WTC11 (cell line): ENCODE results near the gene PLPP1. TPM values are rescaled to one million over a fixed set of nuclear protein-coding genes. Genes with fewer than 3 reads are reported as not detected.
A peak's percentile ranks its signal among the peaks of the same experiment; 100 is the strongest.

ENCODE experiments used
- ATAC-seq: fragments of 200-7000 bp; cut with Tn5 transposase; 2 replicates; pipeline ENCODE4 v1.10.0; 2021; ENCODE audit warnings: mild to moderate bottlenecking, moderate library complexity
- CTCF ChIA-PET: fragments of 300-600 bp; sonication (Branson Sonifier 250); formaldehyde crosslinking; loops from one replicate; lab custom pipeline; 2021; ENCODE audit warnings: antibody characterized with exemption; lab: Charles Lee
- POLR2A ChIA-PET: fragments of 350-600 bp; sonication (Branson Sonifier 250); formaldehyde crosslinking; loops from one replicate; lab custom pipeline; 2021; ENCODE audit warnings: antibody characterized with exemption; lab: Charles Lee
- DNase-seq: peaks from one replicate; pipeline ENCODE4 v3.0.0; 2021; ENCODE audit warnings: low spot score
- H3K27ac Mint-ChIP-seq: 2 replicates; pipeline ENCODE4 v1.8.0; 2021; ENCODE audit warnings: mixed read lengths
- H3K27me3 Mint-ChIP-seq: 2 replicates; pipeline ENCODE4 v1.8.0; 2021; ENCODE audit warnings: low read depth, mild to moderate bottlenecking, moderate library complexity, mixed read lengths
- H3K36me3 Mint-ChIP-seq: 2 replicates; pipeline ENCODE4 v1.8.0; 2021; ENCODE audit warnings: mixed read lengths
- H3K4me1 Mint-ChIP-seq: 2 replicates; pipeline ENCODE4 v1.8.0; 2022; ENCODE audit warnings: mixed read lengths
- H3K4me3 Mint-ChIP-seq: 2 replicates; pipeline ENCODE4 v1.8.0; 2021; ENCODE audit warnings: mild to moderate bottlenecking, moderate library complexity, mixed read lengths
- H3K9me3 Mint-ChIP-seq: 2 replicates; pipeline ENCODE4 v1.8.0; 2021; ENCODE audit warnings: mixed read lengths
- GRHL2 ChIP-seq: fragments of 250-450 bp; sonication (Bioruptor Pico); IDR thresholded peaks from 2 replicates; pipeline ENCODE4 v1.8.0; 2022; ENCODE audit warnings: mild to moderate bottlenecking, moderate library complexity; ENCODE audit not compliant: insufficient replicate concordance, severe bottlenecking
- IRF2 ChIP-seq: sonication (generic); formaldehyde crosslinking; IDR thresholded peaks from 2 replicates; pipeline ENCODE4 v1.8.0; 2022; ENCODE audit warnings: low read depth, missing genetic modification reagents, borderline replicate concordance
- JAZF1 ChIP-seq: fragments of 250-450 bp; sonication (Bioruptor Pico); IDR thresholded peaks from 2 replicates; pipeline ENCODE4 v1.9.0; 2021; ENCODE audit warnings: moderate library complexity, mild to moderate bottlenecking, inconsistent platforms
- NFYB ChIP-seq: sonication (generic); formaldehyde crosslinking; conservative IDR thresholded peaks from 2 replicates; pipeline ENCODE4 v1.8.0; 2022; ENCODE audit warnings: low read depth, missing genetic modification reagents
- TP53 ChIP-seq: sonication (generic); formaldehyde crosslinking; IDR thresholded peaks from 2 replicates; pipeline ENCODE4 v1.8.1; 2023; ENCODE audit warnings: mild to moderate bottlenecking, missing genetic modification reagents
- ZBTB21 ChIP-seq: sonication (generic); formaldehyde crosslinking; IDR thresholded peaks from 2 replicates; pipeline ENCODE4 v1.8.1; 2023; ENCODE audit warnings: mild to moderate bottlenecking, missing genetic modification reagents, borderline replicate concordance
- ZNF317 ChIP-seq: sonication (generic); formaldehyde crosslinking; IDR thresholded peaks from 2 replicates; pipeline ENCODE4 v1.8.1; 2023; ENCODE audit warnings: low read depth, mild to moderate bottlenecking, moderate library complexity, missing genetic modification reagents, borderline replicate concordance
- ZNF416 ChIP-seq: fragments of 250-450 bp; sonication (Bioruptor Pico); IDR thresholded peaks from 2 replicates; pipeline ENCODE4 v1.9.0; 2021; ENCODE audit warnings: mild to moderate bottlenecking, inconsistent platforms
- total RNA-seq: library from RNA; stranded (reverse); gene quantifications from 3 replicates; pipeline ENCODE4 v1.2.3, GENCODE V29; 2021
- TF ChIP-seq, protein P1 (sequence below): fragments of 250-450 bp; sonication (Bioruptor Pico); IDR thresholded peaks from 2 replicates; pipeline ENCODE4 v1.9.0; 2021; ENCODE audit warnings: moderate library complexity, mild to moderate bottlenecking, inconsistent platforms, borderline replicate concordance
- TF ChIP-seq, protein P2 (sequence below): fragments of 200-600 bp; IDR thresholded peaks from 2 replicates; pipeline ENCODE4 v1.8.0; 2022; ENCODE audit warnings: antibody characterized with exemption
- TF ChIP-seq, protein P3 (sequence below): sonication (generic); formaldehyde crosslinking; IDR thresholded peaks from 2 replicates; pipeline ENCODE4 v1.8.1; 2022; ENCODE audit warnings: low read depth, missing genetic modification reagents, borderline replicate concordance
- TF ChIP-seq, protein P4 (sequence below): sonication (generic); formaldehyde crosslinking; IDR thresholded peaks from 2 replicates; pipeline ENCODE4 v1.8.0; 2022; ENCODE audit warnings: mild to moderate bottlenecking, missing genetic modification reagents
- TF ChIP-seq, protein P5 (sequence below): fragments of 250-450 bp; sonication (Bioruptor Pico); conservative IDR thresholded peaks from 2 replicates; pipeline ENCODE4 v1.9.0; 2021; ENCODE audit warnings: mild to moderate bottlenecking
- TF ChIP-seq, protein P6 (sequence below): sonication (generic); formaldehyde crosslinking; IDR thresholded peaks from 2 replicates; pipeline ENCODE4 v1.8.1; 2023; ENCODE audit warnings: mild to moderate bottlenecking, missing genetic modification reagents, moderate library complexity
- TF ChIP-seq, protein P7 (sequence below): fragments of 250-450 bp; sonication (Bioruptor Pico); IDR thresholded peaks from 2 replicates; pipeline ENCODE4 v1.8.0; 2021; ENCODE audit warnings: mild to moderate bottlenecking

The PLPP1 gene
- total RNA-seq, 1 experiment from 2014 or later: 43.2 TPM

DNA sequence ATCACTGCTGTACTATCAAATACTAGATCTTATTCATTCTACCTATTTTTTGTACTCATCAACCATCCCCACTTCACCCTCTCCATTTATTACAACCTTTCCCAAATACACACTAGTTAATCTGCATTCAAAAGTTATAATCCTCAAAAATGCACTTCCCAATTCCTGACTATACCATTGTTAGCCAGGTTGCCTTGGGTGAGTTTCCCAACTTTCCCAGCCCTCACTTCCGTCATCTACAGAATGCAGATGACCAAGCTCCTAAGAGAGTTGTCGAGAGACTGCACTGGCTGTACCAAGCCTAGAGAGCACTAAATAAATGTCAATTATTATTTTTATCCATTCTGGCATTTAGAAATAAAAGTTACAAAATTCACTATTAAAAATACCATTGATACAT lies 11.5 kb downstream of the PLPP1 start:
- Mint-ChIP-seq H3K36me3 (0 out of 2 replicates have a peak, but pooled peaks cover 3% of the 10 kb centered on the region), H3K4me3 (no peak overlapping the region), H3K27ac (peak overlapping the region; percentile 4; the same call in 1 of the 2 replicates), H3K4me1 (peaks cover 44% of the 10 kb centered on the region), H3K9me3 (no peaks in the 10 kb centered on the region), H3K27me3 (no peaks in the 10 kb centered on the region)
- no peak for ATAC-seq
- ChIA-PET POLR2A (no interaction called here), CTCF (no interaction called here)
- TF ChIP-seq JAZF1 (CRISPR knock-in tag): no peak
- TF ChIP-seq, protein P1, sequence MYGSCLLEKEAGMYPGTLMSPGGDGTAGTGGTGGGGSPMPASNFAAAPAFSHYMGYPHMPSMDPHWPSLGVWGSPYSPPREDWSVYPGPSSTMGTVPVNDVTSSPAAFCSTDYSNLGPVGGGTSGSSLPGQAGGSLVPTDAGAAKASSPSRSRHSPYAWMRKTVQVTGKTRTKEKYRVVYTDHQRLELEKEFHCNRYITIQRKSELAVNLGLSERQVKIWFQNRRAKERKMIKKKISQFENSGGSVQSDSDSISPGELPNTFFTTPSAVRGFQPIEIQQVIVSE: no peak
- TF ChIP-seq NFYB (CRISPR knock-in tag): no peak
- TF ChIP-seq, protein P2, sequence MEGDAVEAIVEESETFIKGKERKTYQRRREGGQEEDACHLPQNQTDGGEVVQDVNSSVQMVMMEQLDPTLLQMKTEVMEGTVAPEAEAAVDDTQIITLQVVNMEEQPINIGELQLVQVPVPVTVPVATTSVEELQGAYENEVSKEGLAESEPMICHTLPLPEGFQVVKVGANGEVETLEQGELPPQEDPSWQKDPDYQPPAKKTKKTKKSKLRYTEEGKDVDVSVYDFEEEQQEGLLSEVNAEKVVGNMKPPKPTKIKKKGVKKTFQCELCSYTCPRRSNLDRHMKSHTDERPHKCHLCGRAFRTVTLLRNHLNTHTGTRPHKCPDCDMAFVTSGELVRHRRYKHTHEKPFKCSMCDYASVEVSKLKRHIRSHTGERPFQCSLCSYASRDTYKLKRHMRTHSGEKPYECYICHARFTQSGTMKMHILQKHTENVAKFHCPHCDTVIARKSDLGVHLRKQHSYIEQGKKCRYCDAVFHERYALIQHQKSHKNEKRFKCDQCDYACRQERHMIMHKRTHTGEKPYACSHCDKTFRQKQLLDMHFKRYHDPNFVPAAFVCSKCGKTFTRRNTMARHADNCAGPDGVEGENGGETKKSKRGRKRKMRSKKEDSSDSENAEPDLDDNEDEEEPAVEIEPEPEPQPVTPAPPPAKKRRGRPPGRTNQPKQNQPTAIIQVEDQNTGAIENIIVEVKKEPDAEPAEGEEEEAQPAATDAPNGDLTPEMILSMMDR: no peak
- no peak for TF ChIP-seq IRF2 (CRISPR knock-in tag)
- TF ChIP-seq, protein P3, sequence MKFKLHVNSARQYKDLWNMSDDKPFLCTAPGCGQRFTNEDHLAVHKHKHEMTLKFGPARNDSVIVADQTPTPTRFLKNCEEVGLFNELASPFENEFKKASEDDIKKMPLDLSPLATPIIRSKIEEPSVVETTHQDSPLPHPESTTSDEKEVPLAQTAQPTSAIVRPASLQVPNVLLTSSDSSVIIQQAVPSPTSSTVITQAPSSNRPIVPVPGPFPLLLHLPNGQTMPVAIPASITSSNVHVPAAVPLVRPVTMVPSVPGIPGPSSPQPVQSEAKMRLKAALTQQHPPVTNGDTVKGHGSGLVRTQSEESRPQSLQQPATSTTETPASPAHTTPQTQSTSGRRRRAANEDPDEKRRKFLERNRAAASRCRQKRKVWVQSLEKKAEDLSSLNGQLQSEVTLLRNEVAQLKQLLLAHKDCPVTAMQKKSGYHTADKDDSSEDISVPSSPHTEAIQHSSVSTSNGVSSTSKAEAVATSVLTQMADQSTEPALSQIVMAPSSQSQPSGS (CRISPR knock-in tag): no peak
- TF ChIP-seq, protein P4, sequence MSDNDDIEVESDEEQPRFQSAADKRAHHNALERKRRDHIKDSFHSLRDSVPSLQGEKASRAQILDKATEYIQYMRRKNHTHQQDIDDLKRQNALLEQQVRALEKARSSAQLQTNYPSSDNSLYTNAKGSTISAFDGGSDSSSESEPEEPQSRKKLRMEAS: no peak
- TF ChIP-seq, all 79 proteins: peak for 0
- no peak for DNase-seq

DNA sequence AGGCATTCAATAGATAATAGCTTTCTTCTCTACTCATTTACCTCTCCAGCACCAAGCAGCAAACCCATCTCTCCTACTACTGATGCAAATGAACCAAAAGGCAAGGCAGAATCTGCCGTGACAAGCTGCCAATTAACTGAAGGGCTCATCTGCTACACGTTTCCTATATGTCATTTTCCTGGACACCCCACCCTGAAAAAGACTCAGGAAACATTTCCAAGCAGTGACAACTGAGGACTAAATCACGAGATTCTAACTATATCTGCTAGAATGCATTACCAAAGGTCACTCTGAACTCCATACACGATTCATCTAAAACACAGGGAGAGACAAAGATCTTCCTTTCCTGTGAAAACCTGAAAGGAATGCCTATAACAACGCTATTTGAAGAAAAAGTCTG lies 12.9 kb downstream of the PLPP1 start:
- H3K36me3 Mint-ChIP-seq: 0 out of 2 replicates have a peak, but pooled peaks cover 3% of the 10 kb centered on the region
- TF ChIP-seq, protein P5, sequence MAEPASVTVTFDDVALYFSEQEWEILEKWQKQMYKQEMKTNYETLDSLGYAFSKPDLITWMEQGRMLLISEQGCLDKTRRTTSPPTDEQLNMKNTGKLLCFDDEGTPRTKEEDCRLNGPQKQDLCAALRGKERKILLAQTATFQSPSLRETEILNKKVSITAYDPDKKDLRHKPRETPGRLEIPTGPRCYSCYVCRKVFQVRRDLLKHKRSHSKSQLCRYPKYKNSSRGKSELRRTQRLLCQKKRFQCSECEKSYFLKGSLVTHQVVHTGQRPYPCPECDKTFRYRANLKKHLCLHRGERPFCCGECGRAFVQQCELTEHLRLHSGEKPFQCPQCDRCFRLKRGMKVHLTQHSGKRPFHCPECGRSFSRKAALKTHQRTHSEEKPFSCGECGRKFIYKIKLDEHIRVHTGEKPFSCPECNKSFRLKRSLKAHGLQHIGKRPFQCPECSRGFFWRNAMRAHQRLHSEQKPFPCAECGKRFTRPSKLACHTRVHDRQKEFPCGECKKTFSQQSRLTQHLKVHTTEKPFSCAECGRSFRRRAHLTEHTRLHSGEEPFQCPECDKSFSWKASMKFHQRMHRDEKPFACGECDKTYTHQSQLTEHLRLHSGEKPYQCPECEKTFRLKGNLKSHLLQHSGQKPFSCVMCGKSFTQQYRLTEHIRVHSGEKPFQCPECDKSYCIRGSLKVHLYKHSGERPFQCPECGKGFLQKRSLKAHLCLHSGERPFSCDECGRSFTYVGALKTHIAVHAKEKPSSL (CRISPR knock-in tag): no peak
- TF ChIP-seq, protein P6, sequence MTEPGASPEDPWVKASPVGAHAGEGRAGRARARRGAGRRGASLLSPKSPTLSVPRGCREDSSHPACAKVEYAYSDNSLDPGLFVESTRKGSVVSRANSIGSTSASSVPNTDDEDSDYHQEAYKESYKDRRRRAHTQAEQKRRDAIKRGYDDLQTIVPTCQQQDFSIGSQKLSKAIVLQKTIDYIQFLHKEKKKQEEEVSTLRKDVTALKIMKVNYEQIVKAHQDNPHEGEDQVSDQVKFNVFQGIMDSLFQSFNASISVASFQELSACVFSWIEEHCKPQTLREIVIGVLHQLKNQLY (CRISPR knock-in tag): no peak
- TF ChIP-seq GRHL2 (CRISPR knock-in tag) (no peak), TP53 (CRISPR knock-in tag) (no peak), ZNF317 (CRISPR knock-in tag) (no peak), ZNF416 (CRISPR knock-in tag) (no peak), ZBTB21 (no peak)
- TF ChIP-seq, protein P7, sequence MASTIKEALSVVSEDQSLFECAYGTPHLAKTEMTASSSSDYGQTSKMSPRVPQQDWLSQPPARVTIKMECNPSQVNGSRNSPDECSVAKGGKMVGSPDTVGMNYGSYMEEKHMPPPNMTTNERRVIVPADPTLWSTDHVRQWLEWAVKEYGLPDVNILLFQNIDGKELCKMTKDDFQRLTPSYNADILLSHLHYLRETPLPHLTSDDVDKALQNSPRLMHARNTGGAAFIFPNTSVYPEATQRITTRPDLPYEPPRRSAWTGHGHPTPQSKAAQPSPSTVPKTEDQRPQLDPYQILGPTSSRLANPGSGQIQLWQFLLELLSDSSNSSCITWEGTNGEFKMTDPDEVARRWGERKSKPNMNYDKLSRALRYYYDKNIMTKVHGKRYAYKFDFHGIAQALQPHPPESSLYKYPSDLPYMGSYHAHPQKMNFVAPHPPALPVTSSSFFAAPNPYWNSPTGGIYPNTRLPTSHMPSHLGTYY (CRISPR knock-in tag): no peak
- no peaks in the 10 kb centered on the region for H3K9me3 Mint-ChIP-seq
- DNase-seq: no peak
- no peak for ATAC-seq
- peak overlapping the region; percentile 3 for H3K27ac Mint-ChIP-seq
- ChIA-PET CTCF (no interaction called here), POLR2A (no interaction called here)
- H3K4me3 Mint-ChIP-seq: no peak overlapping the region
- H3K4me1 Mint-ChIP-seq: peaks cover 44% of the 10 kb centered on the region
- no peaks in the 10 kb centered on the region for H3K27me3 Mint-ChIP-seq
